ENCODE data around the gene BGLAP. TPM values are rescaled to one million over a fixed set of nuclear protein-coding genes. Genes with fewer than 3 reads are reported as not detected.

Gene BGLAP
- total and polyA plus RNA-seq, 2 donors (not counting 3 experiments of a cell fraction or from before 2014, with no cell fraction given) = 0.65 to 1.0 TPM

- intact Hi-C loops (cut with micrococcal nuclease) = no loop called here
- H4K20me1 ChIP-seq (replicated peaks; ENCODE audit: control insufficient read depth, extremely low read depth, insufficient read depth, low read length) = no peaks in the 10 kb centered on the region
- H3K4me3 ChIP-seq (replicated peaks in 1 of 3; ENCODE audit: insufficient read depth in 1 of 3, low read depth in 1 of 3, low read length in 3 of 3) = no peak overlapping the region
- no peaks in the 10 kb centered on the region for H3K9me1 ChIP-seq (replicated peaks; ENCODE audit: control insufficient read depth, extremely low read depth, insufficient read depth, low read length)
- H3K27ac ChIP-seq (ENCODE audit: insufficient read depth, low read depth, low read length) = no peak overlapping the region
- peaks cover 45% of the 10 kb centered on the region for H3K79me2 ChIP-seq (ENCODE audit: control insufficient read depth, insufficient read depth, low read length)
- peaks cover 0 to 6% of the 10 kb centered on the region in 2 experiments for H3K36me3 ChIP-seq (ENCODE audit: control insufficient read depth in 2 of 2, extremely low read depth in 1 of 2, insufficient read depth in 2 of 2, low read length in 2 of 2)
- H2AFZ ChIP-seq (ENCODE audit: low read depth, low read length) = no peak overlapping the region
- H3K9me3 ChIP-seq (replicated peaks; ENCODE audit: control insufficient read depth, insufficient read depth, low read length) = no peaks in the 10 kb centered on the region
- no TSS peak for BruUV-seq (replicated peaks)
- H3K4me2 ChIP-seq (ENCODE audit: insufficient read depth, low read length) = no peak overlapping the region
- H3K4me1 ChIP-seq (ENCODE audit: control insufficient read depth, extremely low read depth, insufficient read depth, low read length) = peaks cover 9% of the 10 kb centered on the region
- no peak for FAIRE-seq
- H3K9ac ChIP-seq (replicated peaks; ENCODE audit: extremely low read depth, insufficient read depth, low read length) = no peak overlapping the region
- ChIA-PET POLR2A (no interaction called here), CTCF (interaction anchor here (1.0 to 3.9 kb wide), 2 partner anchors 17 to 29 kb away, joined by 3 to 17 read pairs; partner anchors contain the start of gene PMF1)
- dilution Hi-C loops (cut with MboI; ENCODE audit: extremely low pct_ligation_motif_present, low sequenced_read_pairs) = no loop called here
- no peak for DNase-seq (ENCODE audit: low read depth, low spot score)
- H3K27me3 ChIP-seq (ENCODE audit: control insufficient read depth in 2 of 2, insufficient read depth in 2 of 2, low read length in 2 of 2) = no peaks in the 10 kb centered on the region
- no peak for TF ChIP-seq FOS (IDR thresholded peaks at IDR 0.05; ENCODE audit: borderline replicate concordance, insufficient read depth, low read length)
- TF ChIP-seq GATA2 (IDR thresholded peaks at IDR 0.05; ENCODE audit: insufficient read depth, insufficient read length, low read depth, low read length) = no peak
- TF ChIP-seq MYC (IDR thresholded peaks at IDR 0.05; ENCODE audit: low read depth, low read length) = no peak
- no peak for TF ChIP-seq CTCF (IDR thresholded peaks at IDR 0.05; ENCODE audit: extremely low read depth in 1 of 2, insufficient read depth in 1 of 2, low read depth in 1 of 2, low read length in 2 of 2)
- no peak for TF ChIP-seq JUN (IDR thresholded peaks at IDR 0.05; ENCODE audit: borderline replicate concordance, insufficient read depth, insufficient read length, low read depth)
- TF ChIP-seq EZH2 (IDR thresholded peaks at IDR 0.05; ENCODE audit: borderline replicate concordance, low read depth, low read length, severe bottlenecking) = no peak
- TF ChIP-seq POLR2AphosphoS5 (IDR thresholded peaks at IDR 0.05; ENCODE audit: insufficient read depth, low read depth, low read length) = no peak
- TF ChIP-seq MAX (IDR thresholded peaks at IDR 0.05; ENCODE audit: insufficient read depth, insufficient read length) = no peak
- TF ChIP-seq POLR2A (IDR thresholded peaks at IDR 0.05; ENCODE audit: low read depth, low read length) = no peak
Observed at GRCh38 chr1:156196445-156196844, 45.5 kb upstream of the BGLAP start.
